Left lung (tissue), 14 donors: ENCODE results near the gene GPR61. TPM values are rescaled to one million over a fixed set of nuclear protein-coding genes. Genes with fewer than 3 reads are reported as not detected.

Experiments used
- ATAC-seq: fragments of 200-7000 bp; cut with Tn5 transposase; one replicate; pipeline ENCODE4 v1.9.1; 2020; ENCODE audit warnings: moderate library complexity
- DNase-seq, 4 donors: peaks; one replicate each; pipeline ENCODE4 v3.0.0-alpha.2; 2013 to 2020
- H3K27ac ChIP-seq, 2 donors: fragments of 200-600 bp; sonication (generic) in 1 of 2; one replicate each; pipeline versions ENCODE4 v1.5.0 to v1.8.0; 2020 to 2021
- H3K27me3 ChIP-seq, 2 donors: fragments of 200-600 bp; sonication (generic) in 1 of 2; one replicate each; pipeline versions ENCODE4 v1.5.0 to v1.8.0; 2020 to 2021
- H3K36me3 ChIP-seq, 2 donors: fragments of 200-600 bp; sonication (generic) in 1 of 2; one replicate each; pipeline versions ENCODE4 v1.5.0 to v1.8.0; 2020 to 2021
- H3K4me1 ChIP-seq, 2 donors: fragments of 200-600 bp; one replicate each; pipeline ENCODE4 v1.8.0; 2021
- H3K4me3 ChIP-seq, 2 donors: fragments of 200-600 bp; sonication (generic) in 1 of 2; one replicate each; pipeline versions ENCODE4 v1.5.0 to v1.8.0; 2020 to 2021; ENCODE audit warnings: mild to moderate bottlenecking in 1 of 2
- H3K9me3 ChIP-seq, 2 donors: fragments of 200-600 bp; sonication (generic) in 1 of 2; one replicate each; pipeline versions ENCODE4 v1.5.0 to v1.8.0; 2020 to 2021
- intact Hi-C, 2 donors: fragments of 100-400 bp; cut with DNase I; formaldehyde crosslinking; loops; one replicate each; pipeline versions ENCODE4 v1.11.2 to v1.14.2; 2022
- long read RNA-seq, 12 donors: library from polyadenylated mRNA in 2 of 12; unstranded in 2 of 12; transcript quantifications; one replicate each; pipeline ENCODE4 v2.0.0 and lab custom pipeline, GENCODE V29; 2019 to 2026
- polyA plus RNA-seq, 6 donors: library from polyadenylated mRNA; unstranded; fragments of 120-200 nt; gene quantifications; one replicate each; pipeline ENCODE4 v1.2.1, GENCODE V29; 2013; ENCODE audit not compliant: insufficient read length in 6 of 6
- total RNA-seq, 2 donors: library from RNA; stranded (reverse); fragmentation: NEBNext Ultra II Directional; extraction: Animal tissue kit (Norgen Biotek cat#: 25700); gene quantifications; one replicate each; pipeline ENCODE4 v1.2.1, GENCODE V29; 2021
- TF ChIP-seq, protein P1 (sequence below), 2 donors: fragments of 200-600 bp; sonication (generic) in 1 of 2; IDR thresholded peaks; one replicate each; pipeline versions ENCODE4 v1.5.0 to v1.8.0; 2021; ENCODE audit warnings: antibody characterized with exemption in 2 of 2
- donor health status: DM: no; HTN: yes; CAD: no.
- donor health status: DM: no; HTN: no; CAD: no.

GPR61 gene, protein sequence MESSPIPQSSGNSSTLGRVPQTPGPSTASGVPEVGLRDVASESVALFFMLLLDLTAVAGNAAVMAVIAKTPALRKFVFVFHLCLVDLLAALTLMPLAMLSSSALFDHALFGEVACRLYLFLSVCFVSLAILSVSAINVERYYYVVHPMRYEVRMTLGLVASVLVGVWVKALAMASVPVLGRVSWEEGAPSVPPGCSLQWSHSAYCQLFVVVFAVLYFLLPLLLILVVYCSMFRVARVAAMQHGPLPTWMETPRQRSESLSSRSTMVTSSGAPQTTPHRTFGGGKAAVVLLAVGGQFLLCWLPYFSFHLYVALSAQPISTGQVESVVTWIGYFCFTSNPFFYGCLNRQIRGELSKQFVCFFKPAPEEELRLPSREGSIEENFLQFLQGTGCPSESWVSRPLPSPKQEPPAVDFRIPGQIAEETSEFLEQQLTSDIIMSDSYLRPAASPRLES
- total RNA-seq (not detected), polyA plus RNA-seq (under 1 TPM; 0.43 to 0.93 (median 0.69) TPM)
- long read RNA-seq, donor 1 = 0 reads
- long read RNA-seq, donor 2 = 0 reads
- long read RNA-seq, donor 3 = 0 reads
- long read RNA-seq, donor 4 = 0 reads
- long read RNA-seq, donor 5 = 0 reads
- long read RNA-seq, donor 6 = 0 reads
- long read RNA-seq, donor 7 = 0 reads
- long read RNA-seq, donor 8 = 0 reads
- long read RNA-seq, donor 9 = 0 reads
- long read RNA-seq, donor 10 = 0 reads
- long read RNA-seq, donor 11, full-length matches to known transcripts = 2 of 2 reads
- long read RNA-seq, donor 11, partial matches to known transcripts = 0 of 2 reads
- long read RNA-seq, donor 11, other reads (novel, unspliced or antisense) = 0 of 2 reads
- long read RNA-seq, donor 12 = 0 reads

DNA sequence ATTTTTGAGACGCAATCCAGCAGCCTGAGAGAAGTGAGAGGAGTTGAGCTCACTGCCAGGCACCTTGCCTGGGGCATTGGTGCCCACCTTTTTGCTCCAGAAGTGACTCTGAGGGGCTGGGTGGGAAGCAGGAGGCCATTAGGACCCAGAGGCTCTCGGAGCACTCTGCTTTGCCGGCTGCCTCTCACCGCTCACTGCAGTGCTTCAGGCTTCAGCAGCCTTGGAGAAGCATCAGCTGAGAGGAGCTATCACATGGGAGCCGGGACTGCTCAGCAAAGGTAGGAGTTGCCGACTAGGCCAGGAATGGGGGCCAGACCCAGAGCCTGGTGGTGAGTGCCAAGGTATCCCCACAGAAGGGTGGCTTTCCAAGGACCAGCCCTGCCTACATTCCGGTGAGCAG, at the start of gene GPR61:
Gene GPR61 (plus strand): TSS at position 197 of the 400 bp plus-strand sequence. CDS start 3,151 bp downstream, outside the sequence.
- DNase-seq (no peak), ATAC-seq (no peak)
- Histone ChIP-seq H3K9me3 (no peaks in the 10 kb centered on the region), H3K27me3 (no peaks in the 10 kb centered on the region), H3K4me1 (no peaks in the 10 kb centered on the region), H3K27ac (no peak within 1 kb of the TSS), H3K36me3 (no peaks in the 10 kb centered on the region), H3K4me3 (no peak within 1 kb of the TSS)
- intact Hi-C loops = loop anchor here in 1 of 2 donors (10.0 kb wide), 3 partner anchors 235 to 445 kb away; partner anchors contain the start of gene AHCYL1
- TF ChIP-seq, protein P1, sequence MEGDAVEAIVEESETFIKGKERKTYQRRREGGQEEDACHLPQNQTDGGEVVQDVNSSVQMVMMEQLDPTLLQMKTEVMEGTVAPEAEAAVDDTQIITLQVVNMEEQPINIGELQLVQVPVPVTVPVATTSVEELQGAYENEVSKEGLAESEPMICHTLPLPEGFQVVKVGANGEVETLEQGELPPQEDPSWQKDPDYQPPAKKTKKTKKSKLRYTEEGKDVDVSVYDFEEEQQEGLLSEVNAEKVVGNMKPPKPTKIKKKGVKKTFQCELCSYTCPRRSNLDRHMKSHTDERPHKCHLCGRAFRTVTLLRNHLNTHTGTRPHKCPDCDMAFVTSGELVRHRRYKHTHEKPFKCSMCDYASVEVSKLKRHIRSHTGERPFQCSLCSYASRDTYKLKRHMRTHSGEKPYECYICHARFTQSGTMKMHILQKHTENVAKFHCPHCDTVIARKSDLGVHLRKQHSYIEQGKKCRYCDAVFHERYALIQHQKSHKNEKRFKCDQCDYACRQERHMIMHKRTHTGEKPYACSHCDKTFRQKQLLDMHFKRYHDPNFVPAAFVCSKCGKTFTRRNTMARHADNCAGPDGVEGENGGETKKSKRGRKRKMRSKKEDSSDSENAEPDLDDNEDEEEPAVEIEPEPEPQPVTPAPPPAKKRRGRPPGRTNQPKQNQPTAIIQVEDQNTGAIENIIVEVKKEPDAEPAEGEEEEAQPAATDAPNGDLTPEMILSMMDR (IDR thresholded peaks at IDR 0.05) = no peak

DNA sequence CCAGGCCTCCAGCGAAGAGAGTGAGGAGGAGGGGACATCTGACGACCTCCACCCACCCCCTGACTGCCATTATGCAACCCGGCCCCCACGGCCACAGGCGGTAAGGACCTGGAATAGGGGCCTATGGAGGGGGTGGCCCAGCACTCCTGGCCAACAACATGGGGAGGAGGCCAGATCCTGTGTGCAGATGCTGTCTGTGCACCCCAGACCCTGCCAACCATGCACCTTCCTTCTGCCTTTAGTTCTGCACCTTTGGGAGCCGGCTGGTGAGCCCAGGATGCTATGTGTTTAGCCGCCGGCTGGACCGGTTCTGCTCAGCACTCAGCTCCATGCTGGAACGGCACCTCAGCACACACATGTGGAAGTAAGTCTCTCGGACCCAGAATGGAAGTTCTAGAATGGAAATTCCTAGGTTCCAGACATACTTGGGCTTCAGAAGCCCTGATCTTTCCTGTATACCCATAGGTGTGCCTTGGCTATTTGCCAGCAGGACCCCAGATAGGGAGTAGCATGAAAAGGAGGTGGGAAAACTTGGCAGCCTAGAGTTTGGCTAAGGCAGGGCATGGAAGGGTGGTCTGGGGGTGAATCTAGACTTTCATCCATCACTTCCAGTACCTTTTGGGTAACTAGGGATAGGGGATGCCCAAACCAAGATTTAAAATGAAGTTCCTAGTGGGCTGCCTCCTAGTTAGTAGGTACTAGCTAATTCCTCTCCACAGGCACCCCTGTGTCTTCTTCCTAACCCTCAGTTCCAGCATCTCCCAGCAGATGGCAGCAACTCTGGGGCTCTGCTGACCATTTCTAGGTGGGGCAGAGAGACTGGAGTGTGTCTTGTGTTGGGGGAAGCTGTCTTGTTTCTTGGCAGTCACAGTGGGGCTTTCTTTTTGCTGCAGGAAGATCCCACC, 49.4 kb upstream of the GPR61 start:
- H3K36me3 ChIP-seq = peaks cover 0 to 22% of the 10 kb centered on the region in 2 donors

DNA sequence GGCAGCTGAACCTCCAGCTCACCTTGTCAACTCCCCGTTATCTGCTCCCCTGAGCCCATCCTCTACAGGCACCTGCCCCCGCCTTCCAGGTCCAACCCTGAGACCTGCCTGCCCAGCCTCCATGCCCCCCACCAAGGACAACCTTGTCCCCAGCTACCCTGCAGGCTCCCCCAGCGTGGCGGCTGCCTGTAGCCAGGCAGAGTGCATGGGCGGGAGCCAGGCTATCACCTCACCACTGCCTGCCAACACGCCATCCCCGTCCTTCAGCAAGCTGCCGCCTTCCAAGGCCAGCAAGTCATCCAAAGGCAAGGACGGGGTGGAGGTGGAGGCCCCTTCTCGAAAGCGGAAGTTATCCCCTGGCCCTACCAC, 48.8 kb upstream of the GPR61 start:
- H3K4me3 ChIP-seq = no peak overlapping the region
- peaks cover 5 to 26% of the 10 kb centered on the region in 2 donors for H3K4me1 ChIP-seq
- ATAC-seq = no peak
- DNase-seq = no peak
- intact Hi-C loops = loop anchor here in 1 of 2 donors (5.0 kb wide), 1 partner anchor 41 kb away; no protein-coding TSS in a partner anchor
- H3K9me3 ChIP-seq = no peaks in the 10 kb centered on the region
- no peak overlapping the region for H3K27ac ChIP-seq
- no peaks in the 10 kb centered on the region for H3K27me3 ChIP-seq
- TF ChIP-seq, protein P1 (IDR thresholded peaks at IDR 0.05) = no peak
- peaks cover 0 to 26% of the 10 kb centered on the region in 2 donors for H3K36me3 ChIP-seq

More for the DNA sequence above, 49.4 kb upstream of the GPR61 start:
- Histone ChIP-seq H3K27ac (no peak overlapping the region), H3K9me3 (no peaks in the 10 kb centered on the region), H3K4me1 (peaks cover 5 to 23% of the 10 kb centered on the region in 2 donors), H3K27me3 (no peaks in the 10 kb centered on the region), H3K4me3 (no peak overlapping the region)
- DNase-seq (peak in 1 of 4 donors; percentile 58), ATAC-seq (peak; percentile 51)
- TF ChIP-seq, protein P1 (IDR thresholded peaks at IDR 0.05) = peak; percentile 65 to 85
- intact Hi-C loops = loop anchor here in 1 of 2 donors (5.0 kb wide), 1 partner anchor 42 kb away; no protein-coding TSS in a partner anchor

DNA sequence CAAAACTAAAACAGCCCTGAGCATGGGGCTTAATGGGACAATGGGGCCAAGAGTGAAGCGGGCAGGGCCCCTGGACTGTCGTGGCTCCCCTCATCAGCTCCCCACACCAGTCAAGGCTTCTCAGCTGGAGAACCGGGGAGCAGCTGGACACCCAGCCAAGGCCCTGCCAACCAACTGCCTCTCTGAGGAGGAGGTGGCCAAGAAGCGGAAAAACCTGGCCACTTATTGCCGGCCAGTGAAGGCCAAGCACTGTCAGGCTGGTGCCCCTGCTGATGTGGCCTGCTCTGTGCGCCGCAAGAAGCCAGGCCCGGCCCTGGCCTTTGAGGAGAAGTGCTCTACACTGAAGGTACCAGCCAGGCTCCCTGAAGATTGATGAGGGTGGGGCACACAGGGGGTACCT, 48.3 kb upstream of the GPR61 start:
- intact Hi-C loops = loop anchor here in 1 of 2 donors (5.0 kb wide), 1 partner anchor 41 kb away; no protein-coding TSS in a partner anchor
- Histone ChIP-seq H3K4me1 (peaks cover 5 to 30% of the 10 kb centered on the region in 2 donors), H3K9me3 (no peaks in the 10 kb centered on the region), H3K36me3 (peaks cover 0 to 30% of the 10 kb centered on the region in 2 donors), H3K27me3 (no peaks in the 10 kb centered on the region), H3K4me3 (no peak overlapping the region), H3K27ac (no peak overlapping the region)
- TF ChIP-seq, protein P1 (IDR thresholded peaks at IDR 0.05) = no peak
- ATAC-seq = no peak
- no peak for DNase-seq
